K562 (cell line): ENCODE data around the gene PNMT.

Source experiments
- FOXM1 ChIP-seq, 2 experiments: fragments of 450-650 bp in 1 of 2; sonication (generic) in 1 of 2; formaldehyde crosslinking in 1 of 2; IDR thresholded peaks; 2 replicates each; pipeline versions ENCODE4 v1.6.1 to v1.9.0; 2017 to 2022; ENCODE audit warnings: low read depth in 2 of 2, mild to moderate bottlenecking in 2 of 2, missing genetic modification reagents in 1 of 2, moderate library complexity in 1 of 2
- FOXP1 ChIP-seq: sonication (generic); formaldehyde crosslinking; IDR thresholded peaks from 2 replicates; pipeline ENCODE4 v1.8.0; 2022; ENCODE audit warnings: mild to moderate bottlenecking, missing genetic modification reagents
- GABPA ChIP-seq: fragments of 200-800 bp; sonication (Bioruptor generic); conservative IDR thresholded peaks from 2 replicates; pipeline ENCODE4 v1.6.1; 2016; ENCODE audit warnings: low read depth, missing genetic modification characterization, missing compliant biosample characterization
- GTF2F1 ChIP-seq: IDR thresholded peaks from 2 replicates; pipeline ENCODE4 v1.6.1; 2011; ENCODE audit warnings: low read depth, low read length, improper control_type of control experiment
- HDAC2 ChIP-seq: fragments of 450-650 bp; IDR thresholded peaks from 2 replicates; pipeline ENCODE4 v1.6.1; 2016; ENCODE audit warnings: mild to moderate bottlenecking
- PCBP1 ChIP-seq: fragments of 200-400 bp; formaldehyde crosslinking; IDR thresholded peaks from 2 replicates; pipeline ENCODE4 v1.6.1; 2018; ENCODE audit warnings: mild to moderate bottlenecking, low read depth, low read length; ENCODE audit not compliant: poor library complexity, severe bottlenecking
- POLR2A ChIP-seq: fragments of 450-650 bp; conservative IDR thresholded peaks from 2 replicates; pipeline ENCODE4 v1.6.1; 2016
- POLR2AphosphoS5 ChIP-seq: IDR thresholded peaks from 2 replicates; pipeline ENCODE4 v1.6.1; 2011; ENCODE audit warnings: mild to moderate bottlenecking, low read depth, low read length, moderate library complexity; ENCODE audit not compliant: control insufficient read depth, insufficient read depth
- RFX5 ChIP-seq: IDR thresholded peaks from 2 replicates; pipeline ENCODE4 v1.6.1; 2011; ENCODE audit warnings: low read depth, mild to moderate bottlenecking, improper control_type of control experiment, low read length
- TF ChIP-seq, protein P1 (sequence below): IDR thresholded peaks from 2 replicates; pipeline ENCODE4 v1.6.1; 2014; ENCODE audit warnings: antibody characterized with exemption
- TF ChIP-seq, protein P2 (sequence below): IDR thresholded peaks from 2 replicates; pipeline ENCODE4 v1.6.1; 2016; ENCODE audit warnings: missing genetic modification characterization, missing compliant biosample characterization
- TF ChIP-seq, protein P3 (sequence below), 3 experiments: IDR thresholded peaks in 2 of 3; conservative IDR thresholded peaks in 1 of 3; 2 replicates each; pipeline ENCODE4 v1.5.1; 2011 to 2012; ENCODE audit warnings: low read length in 3 of 3, mild to moderate bottlenecking in 3 of 3, control low read depth in 2 of 3, improper control_type of control experiment in 1 of 3, inconsistent platforms in 1 of 3, low read depth in 1 of 3, mixed read lengths in 1 of 3, moderate library complexity in 1 of 3; ENCODE audit not compliant: insufficient read depth in 2 of 3
- TF ChIP-seq, protein P4 (sequence below): fragments of 450-650 bp; formaldehyde crosslinking; IDR thresholded peaks from 2 replicates; pipeline ENCODE4 v1.4.0; 2020; ENCODE audit warnings: mild to moderate bottlenecking, moderate library complexity

DNA sequence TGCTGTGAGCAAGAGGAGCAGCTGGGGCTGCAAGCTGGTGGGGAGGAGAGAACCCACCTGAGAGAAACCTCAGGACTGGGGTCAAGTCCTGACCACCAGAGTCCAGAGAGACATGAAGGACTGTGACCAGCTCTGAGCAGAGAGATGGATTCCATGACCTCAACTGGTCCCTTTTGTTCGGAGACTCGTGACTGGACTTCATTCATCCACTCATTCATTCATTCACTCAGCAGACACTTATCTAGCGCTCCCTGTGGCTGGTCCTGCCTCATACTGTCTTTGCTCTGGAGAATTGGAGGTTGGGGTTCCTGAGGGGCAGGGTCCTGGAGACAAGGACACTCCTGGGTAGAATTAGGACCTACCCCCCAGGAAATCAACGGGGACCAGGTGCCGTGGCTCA lies 35.7 kb downstream of the PNMT start:
- TF ChIP-seq, protein P1, sequence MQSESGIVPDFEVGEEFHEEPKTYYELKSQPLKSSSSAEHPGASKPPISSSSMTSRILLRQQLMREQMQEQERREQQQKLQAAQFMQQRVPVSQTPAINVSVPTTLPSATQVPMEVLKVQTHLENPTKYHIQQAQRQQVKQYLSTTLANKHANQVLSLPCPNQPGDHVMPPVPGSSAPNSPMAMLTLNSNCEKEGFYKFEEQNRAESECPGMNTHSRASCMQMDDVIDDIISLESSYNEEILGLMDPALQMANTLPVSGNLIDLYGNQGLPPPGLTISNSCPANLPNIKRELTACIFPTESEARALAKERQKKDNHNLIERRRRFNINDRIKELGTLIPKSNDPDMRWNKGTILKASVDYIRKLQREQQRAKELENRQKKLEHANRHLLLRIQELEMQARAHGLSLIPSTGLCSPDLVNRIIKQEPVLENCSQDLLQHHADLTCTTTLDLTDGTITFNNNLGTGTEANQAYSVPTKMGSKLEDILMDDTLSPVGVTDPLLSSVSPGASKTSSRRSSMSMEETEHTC = no peak
- TF ChIP-seq FOXM1 (IDR thresholded peaks at IDR 0.05; ENCODE audit: low read depth) (no peak), FOXM1 (CRISPR knock-in tag; IDR thresholded peaks at IDR 0.05; ENCODE audit: low read depth) (no peak), FOXP1 (CRISPR knock-in tag) (no peak), POLR2AphosphoS5 (no peak), GTF2F1 (no peak), PCBP1 (no peak), POLR2A (no peak), HDAC2 (no peak), RFX5 (no peak), GABPA (tag) (no peak)
- TF ChIP-seq, protein P2, sequence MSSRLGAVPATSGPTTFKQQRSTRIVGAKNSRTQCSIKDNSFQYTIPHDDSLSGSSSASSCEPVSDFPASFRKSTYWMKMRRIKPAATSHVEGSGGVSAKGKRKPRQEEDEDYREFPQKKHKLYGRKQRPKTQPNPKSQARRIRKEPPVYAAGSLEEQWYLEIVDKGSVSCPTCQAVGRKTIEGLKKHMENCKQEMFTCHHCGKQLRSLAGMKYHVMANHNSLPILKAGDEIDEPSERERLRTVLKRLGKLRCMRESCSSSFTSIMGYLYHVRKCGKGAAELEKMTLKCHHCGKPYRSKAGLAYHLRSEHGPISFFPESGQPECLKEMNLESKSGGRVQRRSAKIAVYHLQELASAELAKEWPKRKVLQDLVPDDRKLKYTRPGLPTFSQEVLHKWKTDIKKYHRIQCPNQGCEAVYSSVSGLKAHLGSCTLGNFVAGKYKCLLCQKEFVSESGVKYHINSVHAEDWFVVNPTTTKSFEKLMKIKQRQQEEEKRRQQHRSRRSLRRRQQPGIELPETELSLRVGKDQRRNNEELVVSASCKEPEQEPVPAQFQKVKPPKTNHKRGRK (tag) = no peak
- TF ChIP-seq, protein P3, sequence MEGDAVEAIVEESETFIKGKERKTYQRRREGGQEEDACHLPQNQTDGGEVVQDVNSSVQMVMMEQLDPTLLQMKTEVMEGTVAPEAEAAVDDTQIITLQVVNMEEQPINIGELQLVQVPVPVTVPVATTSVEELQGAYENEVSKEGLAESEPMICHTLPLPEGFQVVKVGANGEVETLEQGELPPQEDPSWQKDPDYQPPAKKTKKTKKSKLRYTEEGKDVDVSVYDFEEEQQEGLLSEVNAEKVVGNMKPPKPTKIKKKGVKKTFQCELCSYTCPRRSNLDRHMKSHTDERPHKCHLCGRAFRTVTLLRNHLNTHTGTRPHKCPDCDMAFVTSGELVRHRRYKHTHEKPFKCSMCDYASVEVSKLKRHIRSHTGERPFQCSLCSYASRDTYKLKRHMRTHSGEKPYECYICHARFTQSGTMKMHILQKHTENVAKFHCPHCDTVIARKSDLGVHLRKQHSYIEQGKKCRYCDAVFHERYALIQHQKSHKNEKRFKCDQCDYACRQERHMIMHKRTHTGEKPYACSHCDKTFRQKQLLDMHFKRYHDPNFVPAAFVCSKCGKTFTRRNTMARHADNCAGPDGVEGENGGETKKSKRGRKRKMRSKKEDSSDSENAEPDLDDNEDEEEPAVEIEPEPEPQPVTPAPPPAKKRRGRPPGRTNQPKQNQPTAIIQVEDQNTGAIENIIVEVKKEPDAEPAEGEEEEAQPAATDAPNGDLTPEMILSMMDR (IDR thresholded peaks at IDR 0.05 in 2 of 3, conservative IDR thresholded peaks at IDR 0.05 in 1 of 3; ENCODE audit: insufficient read depth in 2 of 3, low read depth in 1 of 3, low read length in 3 of 3) = no peak
- TF ChIP-seq, protein P4, sequence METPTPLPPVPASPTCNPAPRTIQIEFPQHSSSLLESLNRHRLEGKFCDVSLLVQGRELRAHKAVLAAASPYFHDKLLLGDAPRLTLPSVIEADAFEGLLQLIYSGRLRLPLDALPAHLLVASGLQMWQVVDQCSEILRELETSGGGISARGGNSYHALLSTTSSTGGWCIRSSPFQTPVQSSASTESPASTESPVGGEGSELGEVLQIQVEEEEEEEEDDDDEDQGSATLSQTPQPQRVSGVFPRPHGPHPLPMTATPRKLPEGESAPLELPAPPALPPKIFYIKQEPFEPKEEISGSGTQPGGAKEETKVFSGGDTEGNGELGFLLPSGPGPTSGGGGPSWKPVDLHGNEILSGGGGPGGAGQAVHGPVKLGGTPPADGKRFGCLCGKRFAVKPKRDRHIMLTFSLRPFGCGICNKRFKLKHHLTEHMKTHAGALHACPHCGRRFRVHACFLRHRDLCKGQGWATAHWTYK (CRISPR knock-in tag) = no peak
